ENCODE data around the gene PLB1.

DNA sequence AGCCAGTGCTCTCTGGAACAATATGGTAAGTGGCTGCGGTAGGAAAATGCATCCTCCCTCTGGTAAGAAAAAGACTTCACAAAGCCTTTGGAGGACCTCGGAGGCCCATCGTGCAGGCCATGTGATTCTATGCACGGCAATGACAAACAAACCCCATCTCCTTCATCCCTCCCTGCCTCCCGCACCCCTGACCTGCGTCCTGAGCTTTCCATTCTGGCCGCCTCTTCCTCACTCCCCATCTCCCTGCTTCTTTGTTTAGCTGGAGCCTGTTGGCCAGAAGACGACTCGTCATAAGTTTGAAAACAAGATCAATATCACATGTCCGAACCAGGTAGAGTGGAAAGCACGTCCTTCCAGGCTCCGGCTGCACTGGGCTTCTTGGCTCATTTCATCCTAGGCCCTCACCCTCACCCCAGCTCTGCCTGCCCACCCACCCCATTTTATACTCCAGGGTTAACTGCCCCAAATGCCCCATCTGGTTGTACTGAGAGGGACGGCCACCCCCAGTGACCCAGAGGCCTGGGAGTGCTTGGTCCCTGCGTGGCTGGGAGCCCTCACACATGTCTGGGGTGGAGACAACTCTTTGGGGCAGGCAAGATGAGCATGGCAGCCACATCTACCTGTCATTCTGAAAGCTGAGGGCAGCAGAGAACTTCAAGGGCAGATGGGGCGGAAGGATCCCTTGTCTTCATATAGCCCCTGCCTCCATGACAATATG lies 94.0 kb downstream of the PLB1 start:
- TF ChIP-seq EZH2phosphoT487 (IDR thresholded peaks at IDR 0.05; ENCODE audit: borderline replicate concordance): no peak
- no peak for TF ChIP-seq CTCF (conservative IDR thresholded peaks at IDR 0.05; ENCODE audit: low read length)
